IMR-90 (cell line): ENCODE results near the gene NHLRC2.

Source experiments
- MAFK ChIP-seq: IDR thresholded peaks from 2 replicates; pipeline ENCODE4 v1.6.1; 2012; ENCODE audit warnings: low read depth, low read length, improper control_type of control experiment
- POLR2A ChIP-seq: IDR thresholded peaks from 2 replicates; pipeline ENCODE4 v1.6.1; 2012; ENCODE audit warnings: mild to moderate bottlenecking, low read depth, low read length
- RAD21 ChIP-seq: IDR thresholded peaks from 2 replicates; pipeline ENCODE4 v1.6.1; 2012; ENCODE audit warnings: low read length, improper control_type of control experiment
- TF ChIP-seq, protein P1 (sequence below): conservative IDR thresholded peaks from 2 replicates; pipeline ENCODE4 v1.5.1; 2012; ENCODE audit warnings: mild to moderate bottlenecking, low read depth, low read length, improper control_type of control experiment
- TF ChIP-seq, protein P2 (sequence below): fragments of 150-350 bp; IDR thresholded peaks from 2 replicates; pipeline ENCODE4 v1.6.1; 2017; ENCODE audit warnings: mild to moderate bottlenecking, antibody characterized with exemption, low read length, low read depth
- TF ChIP-seq, protein P3 (sequence below): fragments of 150-350 bp; IDR thresholded peaks from 2 replicates; pipeline ENCODE4 v1.6.1; 2016; ENCODE audit warnings: low read depth, mild to moderate bottlenecking, low read length, moderate library complexity, borderline replicate concordance

DNA sequence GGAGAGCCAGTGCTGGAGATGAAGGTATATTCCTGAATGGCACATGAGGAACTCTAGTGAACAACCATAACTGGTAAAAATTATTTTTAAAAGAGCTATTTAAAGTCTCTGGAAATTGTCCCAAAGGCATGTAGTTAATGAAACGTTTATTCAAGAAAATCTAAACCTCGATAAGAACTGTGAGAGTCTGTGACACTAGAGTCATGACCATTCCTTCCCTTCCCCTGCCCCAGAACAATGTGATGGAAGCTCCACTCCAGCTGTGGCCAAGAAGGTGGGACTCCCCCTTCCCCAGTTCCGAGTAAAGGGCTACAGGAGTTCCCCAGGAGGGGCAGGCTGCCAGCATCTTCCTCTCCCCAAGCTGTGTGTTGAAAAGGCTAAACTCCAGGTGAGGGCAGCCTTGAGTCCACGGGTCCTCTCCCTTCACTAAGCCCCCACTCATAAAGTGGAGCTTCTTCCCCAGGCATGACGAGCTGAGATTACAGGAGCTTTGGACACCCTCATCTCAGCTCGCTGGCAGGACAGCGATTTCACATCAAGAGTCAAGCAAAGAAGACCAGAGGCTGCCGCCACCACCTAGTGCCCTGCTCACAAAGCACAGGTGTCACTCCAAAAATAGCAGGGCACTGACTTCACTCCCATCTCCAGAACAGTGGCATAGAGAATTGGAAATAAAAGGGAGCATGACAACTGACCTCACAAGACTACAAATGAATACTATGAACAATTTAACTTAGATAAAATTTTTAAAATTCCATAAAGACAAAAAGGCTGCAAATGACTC, 68.5 kb downstream of the NHLRC2 start:
- TF ChIP-seq, protein P1, sequence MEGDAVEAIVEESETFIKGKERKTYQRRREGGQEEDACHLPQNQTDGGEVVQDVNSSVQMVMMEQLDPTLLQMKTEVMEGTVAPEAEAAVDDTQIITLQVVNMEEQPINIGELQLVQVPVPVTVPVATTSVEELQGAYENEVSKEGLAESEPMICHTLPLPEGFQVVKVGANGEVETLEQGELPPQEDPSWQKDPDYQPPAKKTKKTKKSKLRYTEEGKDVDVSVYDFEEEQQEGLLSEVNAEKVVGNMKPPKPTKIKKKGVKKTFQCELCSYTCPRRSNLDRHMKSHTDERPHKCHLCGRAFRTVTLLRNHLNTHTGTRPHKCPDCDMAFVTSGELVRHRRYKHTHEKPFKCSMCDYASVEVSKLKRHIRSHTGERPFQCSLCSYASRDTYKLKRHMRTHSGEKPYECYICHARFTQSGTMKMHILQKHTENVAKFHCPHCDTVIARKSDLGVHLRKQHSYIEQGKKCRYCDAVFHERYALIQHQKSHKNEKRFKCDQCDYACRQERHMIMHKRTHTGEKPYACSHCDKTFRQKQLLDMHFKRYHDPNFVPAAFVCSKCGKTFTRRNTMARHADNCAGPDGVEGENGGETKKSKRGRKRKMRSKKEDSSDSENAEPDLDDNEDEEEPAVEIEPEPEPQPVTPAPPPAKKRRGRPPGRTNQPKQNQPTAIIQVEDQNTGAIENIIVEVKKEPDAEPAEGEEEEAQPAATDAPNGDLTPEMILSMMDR = no peak
- TF ChIP-seq POLR2A (no peak), RAD21 (no peak), MAFK (no peak)
- TF ChIP-seq, protein P2, sequence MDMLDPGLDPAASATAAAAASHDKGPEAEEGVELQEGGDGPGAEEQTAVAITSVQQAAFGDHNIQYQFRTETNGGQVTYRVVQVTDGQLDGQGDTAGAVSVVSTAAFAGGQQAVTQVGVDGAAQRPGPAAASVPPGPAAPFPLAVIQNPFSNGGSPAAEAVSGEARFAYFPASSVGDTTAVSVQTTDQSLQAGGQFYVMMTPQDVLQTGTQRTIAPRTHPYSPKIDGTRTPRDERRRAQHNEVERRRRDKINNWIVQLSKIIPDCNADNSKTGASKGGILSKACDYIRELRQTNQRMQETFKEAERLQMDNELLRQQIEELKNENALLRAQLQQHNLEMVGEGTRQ = no peak
- TF ChIP-seq, protein P3, sequence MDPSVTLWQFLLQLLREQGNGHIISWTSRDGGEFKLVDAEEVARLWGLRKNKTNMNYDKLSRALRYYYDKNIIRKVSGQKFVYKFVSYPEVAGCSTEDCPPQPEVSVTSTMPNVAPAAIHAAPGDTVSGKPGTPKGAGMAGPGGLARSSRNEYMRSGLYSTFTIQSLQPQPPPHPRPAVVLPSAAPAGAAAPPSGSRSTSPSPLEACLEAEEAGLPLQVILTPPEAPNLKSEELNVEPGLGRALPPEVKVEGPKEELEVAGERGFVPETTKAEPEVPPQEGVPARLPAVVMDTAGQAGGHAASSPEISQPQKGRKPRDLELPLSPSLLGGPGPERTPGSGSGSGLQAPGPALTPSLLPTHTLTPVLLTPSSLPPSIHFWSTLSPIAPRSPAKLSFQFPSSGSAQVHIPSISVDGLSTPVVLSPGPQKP = no peak
